ENCODE results near the gene IL1RAPL2. TPM values are rescaled to one million over a fixed set of nuclear protein-coding genes. Genes with fewer than 3 reads are reported as not detected.

The IL1RAPL2 gene
- total and polyA plus RNA-seq, 2 of the 4 experiments (the other 2 are of a cell fraction): 0.03 TPM; not detected in 1

DNA sequence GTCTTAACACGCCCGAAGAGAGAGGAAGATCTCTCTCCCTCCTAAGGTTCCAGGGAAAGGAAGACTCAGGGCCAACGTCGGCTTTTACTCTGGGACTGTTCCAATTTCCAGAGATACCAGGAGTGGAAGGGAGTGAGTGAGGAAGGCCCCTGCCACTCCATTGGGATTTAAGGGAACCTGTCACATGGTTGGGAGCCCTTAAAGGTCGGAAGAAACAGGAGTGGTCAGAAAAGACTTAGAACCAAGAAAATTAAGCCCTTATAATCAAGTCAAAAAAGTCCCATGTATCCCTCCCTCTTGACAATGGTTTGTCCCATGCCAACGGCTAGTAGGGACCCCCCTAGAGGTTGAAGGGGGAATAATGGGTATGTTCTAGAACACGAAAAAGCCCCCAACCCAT is 654.6 kb downstream of the IL1RAPL2 start, which contains the start of gene TEX13A:
TEX13A (minus strand) TSS at position 59 of the 400 bp plus-strand sequence. CDS start 297 bp downstream, outside the sequence.
- Histone ChIP-seq H4K8ac (ENCODE audit: low read depth in 2 of 2, low read length in 2 of 2) (no peak within 1 kb of the TSS), H3K9me1 (ENCODE audit: insufficient read depth, low read length) (no peaks in the 10 kb centered on the region), H3K56ac (ENCODE audit: extremely low read depth, insufficient read depth, low read length) (no peak within 1 kb of the TSS), H3K18ac (ENCODE audit: low read depth, low read length) (no peak within 1 kb of the TSS), H3K36me3 (ENCODE audit: control insufficient read depth, insufficient read depth, low read length) (no peaks in the 10 kb centered on the region), H3K4ac (ENCODE audit: low read depth, low read length) (no peak within 1 kb of the TSS), H2BK5ac (ENCODE audit: low read depth, low read length, poor library complexity, severe bottlenecking) (no peak within 1 kb of the TSS), H4K5ac (ENCODE audit: low read depth, low read length) (no peak within 1 kb of the TSS), H2AK5ac (ENCODE audit: low read depth, low read length) (no peak within 1 kb of the TSS), H2AK9ac (replicated peaks; ENCODE audit: low read depth, low read length, poor library complexity) (no peak within 1 kb of the TSS), H2BK20ac (ENCODE audit: low read depth, low read length) (no peak within 1 kb of the TSS), H3K9me3 (ENCODE audit: control insufficient read depth, insufficient read depth, low read length) (peaks cover 6% of the 10 kb centered on the region), H3K14ac (replicated peaks; ENCODE audit: low read depth, low read length) (no peak within 1 kb of the TSS), H4K20me1 (ENCODE audit: insufficient read depth, low read length) (no peaks in the 10 kb centered on the region), H3K4me2 (ENCODE audit: low read depth, low read length) (no peak within 1 kb of the TSS), H4K91ac (ENCODE audit: insufficient read depth, low read depth, low read length) (no peak within 1 kb of the TSS), H3K27me3 (ENCODE audit: control insufficient read depth, insufficient read depth, low read length) (no peaks in the 10 kb centered on the region), H2BK120ac (ENCODE audit: low read depth, low read length) (no peak within 1 kb of the TSS), H3K27ac (ENCODE audit: insufficient read depth, low read length) (no peak within 1 kb of the TSS), H3K9ac (ENCODE audit: low read depth, low read length) (no peak within 1 kb of the TSS), H3K23ac (ENCODE audit: low read depth, low read length) (no peak within 1 kb of the TSS), H3K4me3 (ENCODE audit: insufficient read depth, low read depth, low read length) (no peak within 1 kb of the TSS), H3K79me1 (ENCODE audit: low read depth in 1 of 2, low read length in 2 of 2) (no peaks in the 10 kb centered on the region), H2AFZ (replicated peaks; ENCODE audit: low read length, poor library complexity) (no peak within 1 kb of the TSS), H2BK15ac (ENCODE audit: low read depth, low read length) (no peak within 1 kb of the TSS), H3K4me1 (ENCODE audit: control insufficient read depth, insufficient read depth, low read length) (no peaks in the 10 kb centered on the region)
- dilution Hi-C loops (cut with HindIII; ENCODE audit: low sequenced_read_pairs, unreplicated experiment) (no loop called here), intact Hi-C loops (cut with micrococcal nuclease) (no loop called here), in situ Hi-C loops (cut with MboI; ENCODE audit: low sequenced_read_pairs) (no loop called here)
- DNase-seq: no peak
- no peak for TF ChIP-seq CHD1 (IDR thresholded peaks at IDR 0.05; ENCODE audit: low read depth, low read length)
- no peak for TF ChIP-seq RFX5 (IDR thresholded peaks at IDR 0.05; ENCODE audit: low read depth, low read length)
- TF ChIP-seq MAFK (IDR thresholded peaks at IDR 0.05; ENCODE audit: low read depth, low read length): no peak
- no peak for TF ChIP-seq POLR2A (IDR thresholded peaks at IDR 0.05; ENCODE audit: low read depth, low read length)
- TF ChIP-seq, protein P1, sequence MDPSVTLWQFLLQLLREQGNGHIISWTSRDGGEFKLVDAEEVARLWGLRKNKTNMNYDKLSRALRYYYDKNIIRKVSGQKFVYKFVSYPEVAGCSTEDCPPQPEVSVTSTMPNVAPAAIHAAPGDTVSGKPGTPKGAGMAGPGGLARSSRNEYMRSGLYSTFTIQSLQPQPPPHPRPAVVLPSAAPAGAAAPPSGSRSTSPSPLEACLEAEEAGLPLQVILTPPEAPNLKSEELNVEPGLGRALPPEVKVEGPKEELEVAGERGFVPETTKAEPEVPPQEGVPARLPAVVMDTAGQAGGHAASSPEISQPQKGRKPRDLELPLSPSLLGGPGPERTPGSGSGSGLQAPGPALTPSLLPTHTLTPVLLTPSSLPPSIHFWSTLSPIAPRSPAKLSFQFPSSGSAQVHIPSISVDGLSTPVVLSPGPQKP (IDR thresholded peaks at IDR 0.05; ENCODE audit: borderline replicate concordance, low read depth, low read length): no peak
- TF ChIP-seq RAD21 (IDR thresholded peaks at IDR 0.05; ENCODE audit: low read length): no peak
- TF ChIP-seq RCOR1 (IDR thresholded peaks at IDR 0.05; ENCODE audit: insufficient replicate concordance, low read length): no peak
- no peak for TF ChIP-seq MAZ (IDR thresholded peaks at IDR 0.05; ENCODE audit: borderline replicate concordance, low read depth, low read length)
- no peak for TF ChIP-seq MXI1 (IDR thresholded peaks at IDR 0.05; ENCODE audit: borderline replicate concordance, low read depth, low read length)
- TF ChIP-seq, protein P2, sequence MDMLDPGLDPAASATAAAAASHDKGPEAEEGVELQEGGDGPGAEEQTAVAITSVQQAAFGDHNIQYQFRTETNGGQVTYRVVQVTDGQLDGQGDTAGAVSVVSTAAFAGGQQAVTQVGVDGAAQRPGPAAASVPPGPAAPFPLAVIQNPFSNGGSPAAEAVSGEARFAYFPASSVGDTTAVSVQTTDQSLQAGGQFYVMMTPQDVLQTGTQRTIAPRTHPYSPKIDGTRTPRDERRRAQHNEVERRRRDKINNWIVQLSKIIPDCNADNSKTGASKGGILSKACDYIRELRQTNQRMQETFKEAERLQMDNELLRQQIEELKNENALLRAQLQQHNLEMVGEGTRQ (IDR thresholded peaks at IDR 0.05; ENCODE audit: low read depth, low read length): no peak
- no peak for TF ChIP-seq BHLHE40 (IDR thresholded peaks at IDR 0.05; ENCODE audit: low read depth, low read length)
- no peak for TF ChIP-seq FOS (IDR thresholded peaks at IDR 0.05; ENCODE audit: low read depth, low read length)
- WGBS, 2 experiments (ENCODE audit: extremely low coverage in 2 of 2, insufficient read length in 1 of 2): no CpG with 5 or more reads among the region's 7 CpGs
- ChIA-PET POLR2A (ENCODE audit: unreplicated experiment) (no interaction called here), CTCF (no interaction called here)
- no peak for ATAC-seq (ENCODE audit: low read depth)
- no TSS peak for BruUV-seq (replicated peaks)
